OCI-LY3 (cell line): Measurements from ENCODE around the gene PLA2G1B.

Experiments
- CTCF ChIP-seq: fragments of 200-600, 300-600 bp; sonication (generic); IDR thresholded peaks from 2 replicates; pipeline ENCODE4 v1.5.1; 2014; ENCODE audit warnings: antibody characterized with exemption, low read length, low read depth
- EZH2phosphoT487 ChIP-seq: fragments of 200-600 bp; shearing (Covaris generic); IDR thresholded peaks from 2 replicates; pipeline ENCODE4 v1.6.1; 2018; ENCODE audit warnings: antibody characterized with exemption, mixed run types, low read depth

GRCh38 chr12:120346031-120346430, 18.5 kb upstream of the PLA2G1B start:
- TF ChIP-seq CTCF, result no peak
- no peak for TF ChIP-seq EZH2phosphoT487
